Activated CD4-positive, alpha-beta T cell treated with anti-CD3 and anti-CD28 coated beads, Interleukin-2, amount 50 U/mL, for 24 hours (primary cell): ENCODE measurements around the gene ACOXL.

ENCODE experiments used
- DNase-seq, 2 donors: peaks; one replicate each; pipeline ENCODE4 v3.0.0-alpha.2; 2020; ENCODE audit warnings: low read depth in 1 of 2, low spot score in 1 of 2

ACOXL gene

GRCh38 chr2:110872521-110872920 is 140.1 kb downstream of the ACOXL start:
- no peak for DNase-seq

DNA sequence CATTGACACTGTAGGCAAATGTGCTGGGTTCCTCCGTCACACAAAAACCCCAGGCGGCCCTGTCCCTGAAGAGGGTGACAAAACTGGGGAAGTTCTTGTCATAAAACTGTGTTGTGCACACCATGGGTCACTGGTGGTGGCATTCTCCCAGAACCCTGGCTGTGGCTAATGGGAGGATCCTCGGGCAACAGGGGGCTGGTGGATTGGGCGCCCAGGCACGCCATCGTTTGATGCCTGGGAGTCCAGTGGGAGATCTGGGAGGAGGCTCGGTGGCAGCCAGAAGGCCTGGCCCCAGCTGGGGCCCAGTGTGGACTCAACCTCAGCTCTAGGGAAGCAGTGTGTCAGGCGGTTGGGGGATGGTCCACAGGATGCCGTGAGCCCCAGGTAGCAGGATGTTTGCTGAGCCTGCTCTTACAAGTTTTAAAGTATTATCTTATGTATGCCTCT is 140.7 kb downstream of the ACOXL start:
- DNase-seq = no peak

GRCh38 chr2:110873597-110874452 is 141.5 kb downstream of the ACOXL start:
- no peak for DNase-seq

DNA sequence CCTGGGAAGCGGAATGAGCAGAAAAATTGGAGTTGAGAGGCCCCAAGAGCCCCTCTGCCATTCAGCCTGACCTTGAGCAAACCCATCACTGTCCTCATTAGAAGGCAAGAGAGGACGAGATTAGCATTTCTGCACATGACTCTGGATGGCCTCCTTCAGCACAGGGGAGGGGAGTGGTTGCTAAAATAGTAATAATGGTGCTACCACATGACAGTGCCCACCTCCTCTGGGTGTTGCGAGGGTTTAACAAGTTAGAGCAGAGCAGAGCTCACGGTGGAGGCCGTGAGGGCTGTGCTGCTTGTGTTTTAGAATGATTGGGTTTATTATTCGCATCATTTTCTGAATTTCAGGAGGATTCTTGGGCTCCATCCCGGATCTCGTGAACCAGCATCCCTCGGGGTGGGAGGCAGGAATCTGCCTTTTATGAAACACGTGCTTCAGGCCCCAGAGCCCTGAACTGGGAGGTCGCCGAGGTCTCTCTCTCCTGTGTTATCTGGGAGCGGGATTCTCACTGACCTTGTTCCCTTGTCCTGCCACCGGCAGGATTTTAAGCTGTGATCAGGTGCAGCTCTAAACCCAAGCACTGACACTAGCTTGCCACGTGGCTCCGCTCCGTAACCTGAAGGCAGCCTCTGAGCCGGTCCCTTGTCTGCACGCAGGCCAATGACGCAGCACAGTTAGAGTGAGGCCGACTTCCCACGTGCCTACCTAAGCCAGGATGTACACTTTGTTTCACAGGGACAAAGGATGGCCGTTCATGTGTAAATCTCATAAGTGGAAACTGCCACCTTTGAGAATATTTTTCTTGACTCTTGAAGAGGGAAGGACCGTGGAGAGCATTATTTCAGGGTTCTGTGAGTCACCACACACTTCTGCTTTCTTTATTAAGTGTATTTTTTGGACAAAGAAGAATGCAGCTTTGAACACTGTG is 142.3 kb downstream of the ACOXL start:
- DNase-seq = no peak

DNA sequence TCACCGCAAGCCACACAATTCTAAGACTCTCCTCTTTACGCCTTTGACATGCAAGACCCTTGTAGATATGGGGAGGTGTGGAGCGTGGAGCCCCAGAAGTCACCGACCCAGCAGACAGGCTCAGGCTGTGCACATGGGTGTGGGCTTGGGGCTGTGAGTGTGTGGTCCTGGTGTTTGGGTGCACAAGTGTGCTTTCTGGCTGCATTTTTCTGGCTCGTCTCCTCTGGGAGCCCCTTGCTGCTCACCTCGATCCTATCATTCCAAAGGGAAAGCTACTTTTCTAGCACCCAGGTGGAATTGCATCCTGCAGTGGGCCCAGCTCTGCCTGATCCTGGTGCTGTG is 143.0 kb downstream of the ACOXL start:
- no peak for DNase-seq

GRCh38 chr2:110876167-110876999 is 144.0 kb downstream of the ACOXL start:
- no peak for DNase-seq

DNA sequence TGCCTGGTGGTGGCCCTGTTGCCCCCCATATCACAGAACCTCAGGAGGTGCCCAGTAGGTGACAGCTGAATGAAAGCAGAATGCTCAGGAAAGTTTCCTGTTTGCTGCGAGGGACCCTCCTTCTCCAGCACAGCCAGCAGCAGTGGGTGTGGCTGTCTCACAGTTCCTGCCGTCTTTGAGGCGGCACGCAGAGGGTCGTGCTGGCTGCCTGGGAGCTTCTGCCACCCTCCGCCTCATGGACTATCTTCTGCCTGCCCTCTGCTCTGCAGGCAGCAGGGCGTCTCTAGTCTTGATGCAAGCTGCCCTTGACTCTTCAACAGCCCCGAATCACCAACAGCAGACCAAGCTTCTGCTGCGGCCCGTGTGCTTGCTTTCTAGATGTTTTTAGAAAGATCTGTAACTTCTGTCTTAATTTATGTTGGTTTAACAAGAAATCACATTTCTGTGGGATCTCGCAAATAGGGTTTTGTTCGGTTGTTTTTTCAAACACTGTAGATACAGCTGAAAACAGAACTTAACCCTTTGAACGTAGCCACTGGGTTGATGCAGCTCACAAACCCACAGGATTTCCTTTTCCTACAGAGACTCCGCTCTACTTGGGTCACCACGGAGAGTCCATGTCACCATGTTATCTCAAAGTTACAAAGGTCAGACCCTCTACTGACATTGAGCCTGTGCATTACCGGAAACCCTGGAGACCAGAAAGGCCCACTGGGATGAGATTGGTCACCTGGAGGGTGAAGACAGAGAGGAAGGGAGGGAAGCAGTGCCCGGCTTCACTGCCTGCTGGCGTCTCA is 144.9 kb downstream of the ACOXL start:
- DNase-seq = no peak

DNA sequence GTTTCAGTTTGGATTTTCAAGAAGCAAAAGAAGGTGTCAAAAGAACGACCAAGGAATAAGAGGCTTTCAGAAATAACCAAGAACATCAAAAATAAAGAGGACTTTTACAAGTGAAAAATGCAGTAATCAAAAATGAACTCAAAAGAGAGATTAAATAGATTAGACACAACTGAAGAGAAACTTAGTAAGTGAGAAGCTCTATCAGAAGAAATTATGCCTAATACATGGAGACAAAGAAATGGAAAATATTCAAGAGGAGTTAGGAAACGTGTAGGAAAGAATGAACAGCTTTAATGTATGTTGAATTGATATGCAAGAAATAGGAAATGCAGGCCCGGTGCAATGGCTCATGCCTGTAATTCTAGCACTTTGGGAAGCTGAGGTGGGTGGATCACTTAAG is 145.8 kb downstream of the ACOXL start:
- no peak for DNase-seq

GRCh38 chr2:110881908-110882307 is 149.5 kb downstream of the ACOXL start:
- no peak for DNase-seq

GRCh38 chr2:110883406-110883805 is 151.0 kb downstream of the ACOXL start:
- DNase-seq = no peak

GRCh38 chr2:110885256-110885655 is 152.9 kb downstream of the ACOXL start:
- DNase-seq = no peak

GRCh38 chr2:110886826-110887573 is 154.6 kb downstream of the ACOXL start:
- DNase-seq = no peak

DNA sequence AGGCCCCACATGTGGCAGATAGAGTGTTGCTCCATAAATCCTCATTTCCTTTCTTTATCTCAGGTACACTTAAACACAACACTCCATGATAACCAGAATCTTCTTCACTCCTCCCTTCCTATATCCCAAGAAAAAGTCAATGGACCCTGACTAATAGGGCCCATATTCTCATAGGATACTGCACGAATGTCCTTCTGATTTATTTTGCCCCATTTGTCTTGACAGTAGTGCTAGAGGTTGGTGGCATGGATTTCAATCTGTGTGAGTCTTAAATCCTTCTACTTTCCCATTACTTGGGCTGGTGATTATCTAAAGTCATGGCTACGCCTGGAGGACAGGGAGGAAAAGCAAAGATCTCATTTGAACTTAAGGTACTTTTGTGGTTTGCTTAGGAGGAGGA is 156.0 kb downstream of the ACOXL start:
- no peak for DNase-seq

- DNase-seq = no peak
Observed at GRCh38 chr2:110891626-110892025, 159.3 kb downstream of the ACOXL start.

DNA sequence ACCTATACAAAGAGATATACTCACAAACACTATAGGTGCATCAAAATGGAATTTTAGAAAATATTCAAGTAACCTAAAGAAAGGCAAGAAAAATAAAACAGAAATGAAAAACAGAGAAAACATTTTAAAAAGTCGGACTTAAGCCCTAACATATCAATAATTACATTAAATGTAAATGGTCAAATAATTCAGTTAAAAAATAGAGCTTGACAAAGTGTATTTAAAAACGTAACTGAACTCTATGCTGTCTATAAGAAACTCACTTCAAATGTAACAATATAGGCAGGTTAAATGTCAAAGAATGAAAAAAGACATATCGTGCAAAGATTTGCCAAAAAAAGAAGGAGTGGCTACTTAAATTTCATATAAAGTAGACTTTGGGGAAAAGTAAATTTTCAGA is 163.9 kb downstream of the ACOXL start:
- DNase-seq = no peak

DNA sequence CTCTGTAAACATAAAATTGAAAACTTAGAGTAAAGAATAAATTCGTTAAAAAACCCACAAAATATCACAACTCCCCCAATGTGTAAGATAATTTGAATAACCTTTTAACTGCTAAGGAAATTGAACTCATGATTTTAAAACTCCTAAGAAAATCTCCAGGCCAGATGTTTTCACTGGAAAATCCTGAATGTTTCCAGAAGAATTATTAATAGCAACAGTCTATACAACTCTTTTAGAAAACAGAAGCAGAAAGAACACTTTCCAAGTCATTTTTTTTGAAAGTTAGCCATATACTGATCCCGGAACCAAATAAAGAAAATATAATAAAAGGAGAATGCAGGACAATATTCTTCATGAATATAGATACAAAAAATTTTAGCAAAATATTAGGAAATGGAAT is 165.6 kb downstream of the ACOXL start:
- no peak for DNase-seq

- no peak for DNase-seq
Observed at GRCh38 chr2:110900191-110900590, 167.8 kb downstream of the ACOXL start.

GRCh38 chr2:110903548-110903947 is 171.2 kb downstream of the ACOXL start:
- DNase-seq = no peak

GRCh38 chr2:110904116-110904778 is 171.9 kb downstream of the ACOXL start:
- DNase-seq = no peak
